ENCODE data around the gene UTP25. TPM values are rescaled to one million over a fixed set of nuclear protein-coding genes. Genes with fewer than 3 reads are reported as not detected.
A peak's percentile ranks its signal among the peaks of the same experiment; 100 is the strongest.

Gene UTP25
- polyA plus RNA-seq, 1 donor from 2014 or later = 6.1 TPM

DNA sequence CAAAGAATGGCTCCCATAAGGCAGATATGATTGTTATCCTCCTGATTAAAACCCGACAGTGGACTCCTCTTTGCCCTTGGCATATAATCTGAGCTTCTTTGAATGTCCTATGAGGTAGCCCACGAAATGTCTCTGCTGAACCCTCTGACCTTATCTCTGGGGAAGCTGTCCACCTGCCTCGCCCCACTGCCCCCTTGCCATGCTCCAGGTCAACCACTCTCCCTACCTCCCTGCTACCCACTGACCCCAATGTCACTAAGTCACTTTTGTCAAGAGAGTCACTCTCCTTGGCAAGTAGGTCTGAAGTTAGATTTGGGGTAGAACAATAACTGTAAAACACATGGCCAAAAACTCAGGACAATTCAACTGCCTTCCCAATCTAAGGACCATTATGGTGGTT is 54.5 kb downstream of the UTP25 start:
- no peaks in the 10 kb centered on the region for H3K9me2 ChIP-seq (ENCODE audit: insufficient read depth, low read length)
- H3K4me3 ChIP-seq (ENCODE audit: low read length) = no peak overlapping the region
- H3K36me3 ChIP-seq (ENCODE audit: insufficient read depth, low read length) = no peaks in the 10 kb centered on the region
- H3K79me2 ChIP-seq (replicated peaks; ENCODE audit: insufficient read depth, low read length) = no peaks in the 10 kb centered on the region
- no peak overlapping the region for H2AFZ ChIP-seq (ENCODE audit: low read depth, low read length)
- no peaks in the 10 kb centered on the region for H3K27me3 ChIP-seq (ENCODE audit: insufficient read depth, low read depth, low read length)
- H3K4me2 ChIP-seq (ENCODE audit: low read length) = no peak overlapping the region
- H3K27ac ChIP-seq (ENCODE audit: low read length) = no peak overlapping the region
- H3K9me3 ChIP-seq (ENCODE audit: low read length) = no peaks in the 10 kb centered on the region
- H3K9ac ChIP-seq (ENCODE audit: low read length) = no peak overlapping the region
- TF ChIP-seq MXI1 (conservative IDR thresholded peaks at IDR 0.05; ENCODE audit: poor library complexity, severe bottlenecking) (no peak), REST (IDR thresholded peaks at IDR 0.05; ENCODE audit: borderline replicate concordance) (no peak), EP300 (conservative IDR thresholded peaks at IDR 0.05; ENCODE audit: poor library complexity, severe bottlenecking) (no peak), POLR2AphosphoS5 (IDR thresholded peaks at IDR 0.05) (no peak), SMC3 (conservative IDR thresholded peaks at IDR 0.05; ENCODE audit: poor library complexity) (no peak), CTCF (IDR thresholded peaks at IDR 0.05; ENCODE audit: poor library complexity, severe bottlenecking) (no peak), TAF1 (IDR thresholded peaks at IDR 0.05; ENCODE audit: low read depth) (no peak), EZH2 (IDR thresholded peaks at IDR 0.05; ENCODE audit: borderline replicate concordance, insufficient read depth, low read length, poor library complexity, severe bottlenecking) (no peak), RAD21 (conservative IDR thresholded peaks at IDR 0.05) (no peak)
- peaks cover 4% of the 10 kb centered on the region for H3F3A ChIP-seq (ENCODE audit: insufficient read depth, low read length, poor library complexity, severe bottlenecking)
- no peaks in the 10 kb centered on the region for H4K20me1 ChIP-seq (ENCODE audit: insufficient read depth)

GRCh38 chr1:209882942-209883340 is 55.2 kb downstream of the UTP25 start:
- Histone ChIP-seq H3K9me3 (ENCODE audit: low read length) (no peaks in the 10 kb centered on the region), H3K79me2 (replicated peaks; ENCODE audit: insufficient read depth, low read length) (no peaks in the 10 kb centered on the region), H3K27me3 (ENCODE audit: insufficient read depth, low read depth, low read length) (no peaks in the 10 kb centered on the region), H4K20me1 (ENCODE audit: insufficient read depth) (no peaks in the 10 kb centered on the region), H3K4me2 (ENCODE audit: low read length) (no peak overlapping the region), H3K4me3 (ENCODE audit: low read length) (no peak overlapping the region), H2AFZ (ENCODE audit: low read depth, low read length) (no peak overlapping the region), H3K27ac (ENCODE audit: low read length) (peak overlapping the region; percentile 2), H3K9me2 (ENCODE audit: insufficient read depth, low read length) (no peaks in the 10 kb centered on the region), H3K9ac (ENCODE audit: low read length) (no peak overlapping the region), H3F3A (ENCODE audit: insufficient read depth, low read length, poor library complexity, severe bottlenecking) (peaks cover 4% of the 10 kb centered on the region), H3K36me3 (ENCODE audit: insufficient read depth, low read length) (no peaks in the 10 kb centered on the region)
- TF ChIP-seq RAD21 (conservative IDR thresholded peaks at IDR 0.05) = no peak
- TF ChIP-seq SMC3 (conservative IDR thresholded peaks at IDR 0.05; ENCODE audit: poor library complexity) = no peak
- TF ChIP-seq POLR2AphosphoS5 (IDR thresholded peaks at IDR 0.05) = no peak
- TF ChIP-seq TAF1 (IDR thresholded peaks at IDR 0.05; ENCODE audit: low read depth) = no peak
- no peak for TF ChIP-seq CTCF (IDR thresholded peaks at IDR 0.05; ENCODE audit: poor library complexity, severe bottlenecking)
- TF ChIP-seq EP300 (conservative IDR thresholded peaks at IDR 0.05; ENCODE audit: poor library complexity, severe bottlenecking) = no peak
- TF ChIP-seq EZH2 (IDR thresholded peaks at IDR 0.05; ENCODE audit: borderline replicate concordance, insufficient read depth, low read length, poor library complexity, severe bottlenecking) = no peak
- no peak for TF ChIP-seq REST (IDR thresholded peaks at IDR 0.05; ENCODE audit: borderline replicate concordance)
- TF ChIP-seq MXI1 (conservative IDR thresholded peaks at IDR 0.05; ENCODE audit: poor library complexity, severe bottlenecking) = no peak
